ENCODE measurements around the gene KDM6A. TPM values are rescaled to one million over a fixed set of nuclear protein-coding genes. Genes with fewer than 3 reads are reported as not detected.

Gene KDM6A
- total and polyA plus RNA-seq, 9 of the 15 experiments (the other 6 are each of a cell fraction or from before 2014, with no cell fraction given) = 8.4 to 34.3 (median 22.9) TPM

GRCh38 chrX:44915361-44915868 is 42.4 kb downstream of the KDM6A start (continued):
- TF ChIP-seq MYC (IDR thresholded peaks at IDR 0.05; ENCODE audit: low read depth, low read length) = 0 out of 2 replicates have a peak, but pooled peaks have one; percentile 31
- TF ChIP-seq MYC (CRISPR knock-in tag; IDR thresholded peaks at IDR 0.05; ENCODE audit: borderline replicate concordance, low read depth) = no peak
- peak; percentile 67; the same call in 1 of the 2 replicates for TF ChIP-seq JUND (IDR thresholded peaks at IDR 0.05; ENCODE audit: borderline replicate concordance, low read depth, low read length)
- peak; percentile 46; the same call in 1 of the 3 replicates for TF ChIP-seq JUND (tag; IDR thresholded peaks at IDR 0.05; ENCODE audit: borderline replicate concordance, low read depth, low read length)
- TF ChIP-seq KHSRP (IDR thresholded peaks at IDR 0.05) = no peak
- TF ChIP-seq KDM5B (IDR thresholded peaks at IDR 0.05; ENCODE audit: insufficient replicate concordance, low read depth, low read length) = no peak
- no peak for TF ChIP-seq ASH1L (IDR thresholded peaks at IDR 0.05; ENCODE audit: borderline replicate concordance, low read depth, partially characterized antibody)
- TF ChIP-seq SOX6 (IDR thresholded peaks at IDR 0.05) = peak; percentile 98
- no peak for TF ChIP-seq ZNF551 (CRISPR knock-in tag; IDR thresholded peaks at IDR 0.05)
- no peak for TF ChIP-seq ELF1 (tag; IDR thresholded peaks at IDR 0.05)
- no peak for TF ChIP-seq POLR3A (IDR thresholded peaks at IDR 0.05; ENCODE audit: borderline replicate concordance, extremely low read depth, insufficient read depth, insufficient read length)
- TF ChIP-seq ARID1B (IDR thresholded peaks at IDR 0.05) = peak; percentile 93
- TF ChIP-seq ZKSCAN8 (CRISPR knock-in tag; IDR thresholded peaks at IDR 0.05) = no peak
- TF ChIP-seq MEF2D (tag; conservative IDR thresholded peaks at IDR 0.05; ENCODE audit: low read depth) = 0 out of 2 replicates have a peak, but pooled peaks have one; percentile 41
- peak; percentile 49; the same call in 1 of the 2 replicates for TF ChIP-seq NFIC (IDR thresholded peaks at IDR 0.05)
- no peak for TF ChIP-seq ZNF12 (CRISPR knock-in tag; IDR thresholded peaks at IDR 0.05)
- TF ChIP-seq ZNF197 (CRISPR knock-in tag; IDR thresholded peaks at IDR 0.05; ENCODE audit: low read depth) = peak; percentile 73; the same call in 1 of the 2 replicates
- no peak for TF ChIP-seq ZNF253 (CRISPR knock-in tag; conservative IDR thresholded peaks at IDR 0.05)
- TF ChIP-seq ZEB2 (IDR thresholded peaks at IDR 0.05) = peak; percentile 48; the same call in 1 of the 2 replicates
- 0 out of 2 replicates have a peak, but pooled peaks have one; percentile 49 for TF ChIP-seq ZNF644 (tag; IDR thresholded peaks at IDR 0.05; ENCODE audit: low read depth)
- TF ChIP-seq CEBPB (tag; IDR thresholded peaks at IDR 0.05) = peak; percentile 80
- peak; percentile 60 for TF ChIP-seq ZNF384 (IDR thresholded peaks at IDR 0.05; ENCODE audit: low read depth, low read length)
- TF ChIP-seq TRIM24 (IDR thresholded peaks at IDR 0.05) = peak; percentile 17 to 74; a peak in 3 of 4 replicates
- no peak for TF ChIP-seq ZNF780A (CRISPR knock-in tag; IDR thresholded peaks at IDR 0.05)
- TF ChIP-seq CEBPG (CRISPR knock-in tag; IDR thresholded peaks at IDR 0.05) = peak; percentile 41; the same call in 1 of the 2 replicates
- TF ChIP-seq CEBPG (tag; conservative IDR thresholded peaks at IDR 0.05 in 1 of 2, IDR thresholded peaks at IDR 0.05 in 1 of 2) = peak; percentile 84 to 88
- TF ChIP-seq CAMTA2 (CRISPR knock-in tag; conservative IDR thresholded peaks at IDR 0.05) = no peak
- peak; percentile 89 for TF ChIP-seq EP300 (IDR thresholded peaks at IDR 0.05; ENCODE audit: low read length)
- TF ChIP-seq FOSL1 (tag; conservative IDR thresholded peaks at IDR 0.05) = peak; percentile 58
- no peak for TF ChIP-seq ZC3H4 (CRISPR knock-in tag; IDR thresholded peaks at IDR 0.05; ENCODE audit: borderline replicate concordance)
- TF ChIP-seq CHAMP1 (IDR thresholded peaks at IDR 0.05) = peak; percentile 62
